Right renal pelvis (tissue), 4 donors: ENCODE measurements around the gene RAB9B. TPM values are rescaled to one million over a fixed set of nuclear protein-coding genes. Genes with fewer than 3 reads are reported as not detected.
"Not testable (repeated sequence)": the region's sequence is repeated elsewhere in the genome, so short reads cannot be mapped to it uniquely, and the experiment has no call there.

Experiments used
- DNase-seq, 4 donors: peaks; one replicate each; pipeline ENCODE4 v3.0.0-alpha.2; 2013; ENCODE audit warnings: low read depth in 4 of 4, low spot score in 3 of 4, missing footprints in 1 of 4
- polyA plus RNA-seq, 4 donors: library from polyadenylated mRNA; unstranded; fragments of 120-200 nt; gene quantifications; one replicate each; pipeline ENCODE4 v1.2.1, GENCODE V29; 2013; ENCODE audit not compliant: insufficient read length in 4 of 4

The RAB9B gene
- polyA plus RNA-seq, 4 donors: 2.4 to 3.2 (median 2.9) TPM

DNA sequence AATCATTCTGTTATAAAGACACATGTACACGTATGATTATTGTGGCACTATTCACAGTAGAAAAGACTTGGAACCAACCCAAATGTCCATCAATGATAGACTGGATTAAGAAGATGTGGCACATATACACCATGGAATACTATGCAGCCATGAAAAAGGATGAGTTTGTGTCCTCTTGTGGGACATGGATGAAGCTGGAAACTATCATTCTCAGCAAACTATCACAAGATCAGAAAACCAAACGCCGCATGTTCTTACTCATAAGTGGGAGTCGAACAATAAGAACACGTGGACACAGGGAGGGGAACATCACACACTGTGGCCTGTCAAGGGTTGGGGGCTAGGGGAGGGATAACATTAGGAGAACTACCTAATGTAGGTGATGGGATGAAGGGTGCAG, 15.0 kb downstream of the RAB9B start:
- not testable (repeated sequence) for DNase-seq

GRCh38 chrX:103811858-103812257, 20.2 kb downstream of the RAB9B start:
- DNase-seq: no peak

DNA sequence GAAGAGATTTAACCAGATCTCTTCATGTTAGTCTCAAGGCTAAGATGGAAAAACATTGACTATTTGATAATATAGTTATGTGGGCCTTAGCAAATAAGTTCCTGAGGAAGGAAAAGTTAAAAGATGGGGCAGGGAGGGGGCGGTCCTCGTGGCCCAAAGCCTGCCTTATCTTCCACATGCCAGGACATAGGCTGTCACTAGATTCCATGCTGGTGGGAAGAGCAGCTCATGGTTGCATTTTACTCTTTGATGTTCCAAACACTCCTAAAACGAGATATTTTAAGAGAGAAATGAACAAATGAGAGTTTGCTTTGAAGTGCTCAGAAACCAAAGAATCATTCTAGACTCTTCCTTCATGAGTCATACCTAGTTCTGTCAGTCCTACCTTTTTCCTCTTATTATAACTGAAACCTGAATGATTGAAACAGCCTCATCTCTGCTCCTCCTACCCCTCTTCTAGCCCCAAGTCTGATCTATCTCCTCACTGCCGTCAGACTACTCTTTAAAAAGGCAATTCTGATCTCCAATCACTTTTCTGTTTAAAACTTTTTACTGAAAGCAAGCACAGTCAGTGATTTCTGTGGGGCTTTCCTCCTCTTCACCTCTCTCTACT, 25.1 kb downstream of the RAB9B start:
- no peak for DNase-seq

- no peak for DNase-seq
Observed at GRCh38 chrX:103805860-103806259, 26.2 kb downstream of the RAB9B start.

- no peak for DNase-seq
Observed at GRCh38 chrX:103800318-103800717, 31.7 kb downstream of the RAB9B start.

- no peak for DNase-seq
Observed at GRCh38 chrX:103797691-103798090, 34.4 kb downstream of the RAB9B start.

DNA sequence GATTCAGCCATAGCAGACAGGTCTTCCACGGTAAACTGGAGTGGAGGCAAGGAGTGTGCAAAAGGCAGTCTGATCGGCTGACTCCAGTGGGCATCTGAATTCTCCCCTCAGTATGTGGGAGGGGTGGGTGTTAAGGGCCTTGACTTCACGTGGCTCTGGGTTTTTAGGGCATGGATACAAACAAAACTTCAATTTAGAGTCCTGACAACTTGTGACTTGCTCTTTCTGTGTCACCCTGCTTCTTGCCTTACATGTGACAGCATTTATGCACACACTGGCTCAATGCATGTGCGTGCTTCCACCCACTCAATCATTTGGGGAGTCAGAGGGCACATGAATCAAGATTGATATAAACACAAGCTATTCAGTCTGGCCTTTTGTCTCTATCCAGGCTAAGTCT, 37.9 kb downstream of the RAB9B start:
- DNase-seq: no peak

- no peak for DNase-seq
Observed at GRCh38 chrX:103793545-103793940, 38.5 kb downstream of the RAB9B start.

- DNase-seq: no peak
Observed at GRCh38 chrX:103792916-103793544, 39.0 kb downstream of the RAB9B start.

DNA sequence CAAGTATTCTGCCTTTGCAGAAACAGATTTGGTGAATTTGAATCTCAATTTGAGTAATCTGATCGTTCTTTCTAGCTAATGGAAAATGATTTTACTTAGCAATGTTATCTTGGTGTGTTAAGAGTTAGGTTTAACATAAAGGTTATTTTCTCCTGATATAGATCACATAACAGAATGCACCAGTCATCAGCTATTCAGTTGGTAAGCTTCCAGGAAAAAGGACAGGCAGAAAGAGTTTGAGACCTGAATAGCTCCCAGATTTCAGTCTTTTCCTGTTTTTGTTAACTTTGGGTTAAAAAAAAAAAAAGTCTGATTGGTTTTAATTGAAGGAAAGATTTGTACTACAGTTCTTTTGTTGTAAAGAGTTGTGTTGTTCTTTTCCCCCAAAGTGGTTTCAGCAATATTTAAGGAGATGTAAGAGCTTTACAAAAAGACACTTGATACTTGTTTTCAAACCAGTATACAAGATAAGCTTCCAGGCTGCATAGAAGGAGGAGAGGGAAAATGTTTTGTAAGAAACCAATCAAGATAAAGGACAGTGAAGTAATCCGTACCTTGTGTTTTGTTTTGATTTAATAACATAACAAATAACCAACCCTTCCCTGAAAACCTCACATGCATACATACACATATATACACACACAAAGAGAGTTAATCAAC, 40.1 kb downstream of the RAB9B start:
- no peak for DNase-seq

- no peak for DNase-seq
Observed at GRCh38 chrX:103791228-103791627, 40.8 kb downstream of the RAB9B start.

DNA sequence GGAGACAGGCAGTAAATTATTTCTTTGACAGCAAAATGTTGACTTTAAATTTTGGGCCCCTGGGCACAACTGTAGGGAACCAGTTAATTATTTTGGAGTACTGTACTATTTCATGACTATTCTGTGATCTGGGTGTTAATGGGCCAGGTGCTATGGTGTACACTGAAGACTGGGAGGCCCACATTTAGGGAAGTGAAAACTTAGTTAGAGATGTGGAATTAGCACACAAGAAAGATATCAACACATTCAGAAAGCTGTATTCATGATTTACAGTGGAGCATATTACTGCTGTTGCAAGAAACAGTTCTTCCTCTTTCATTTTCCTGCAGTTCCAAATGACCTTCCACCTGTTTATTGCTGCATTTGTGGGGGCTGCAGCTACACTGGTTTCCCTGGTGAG, 43.1 kb downstream of the RAB9B start:
- no peak for DNase-seq

GRCh38 chrX:103783971-103784370, 48.1 kb downstream of the RAB9B start:
- DNase-seq: no peak

DNA sequence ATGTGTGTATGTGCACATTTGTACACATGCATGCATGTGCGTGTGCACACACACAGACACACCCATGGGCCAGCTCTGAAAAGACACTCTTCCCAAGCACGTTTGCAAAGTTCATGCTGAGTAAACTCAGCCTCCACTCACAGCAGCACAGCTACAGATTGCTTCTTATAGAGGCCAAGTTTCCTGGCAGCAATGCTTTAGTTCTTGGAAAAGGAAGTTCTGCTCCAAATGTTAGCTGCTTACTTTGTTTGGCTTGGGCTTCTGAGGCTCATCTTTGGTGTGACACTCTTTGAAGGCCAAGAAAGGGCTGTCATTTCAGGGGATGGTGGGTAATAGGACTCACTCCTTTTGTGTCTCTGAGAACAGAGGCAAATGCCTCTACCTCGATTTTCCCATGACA, 48.9 kb downstream of the RAB9B start:
- DNase-seq: no peak

DNA sequence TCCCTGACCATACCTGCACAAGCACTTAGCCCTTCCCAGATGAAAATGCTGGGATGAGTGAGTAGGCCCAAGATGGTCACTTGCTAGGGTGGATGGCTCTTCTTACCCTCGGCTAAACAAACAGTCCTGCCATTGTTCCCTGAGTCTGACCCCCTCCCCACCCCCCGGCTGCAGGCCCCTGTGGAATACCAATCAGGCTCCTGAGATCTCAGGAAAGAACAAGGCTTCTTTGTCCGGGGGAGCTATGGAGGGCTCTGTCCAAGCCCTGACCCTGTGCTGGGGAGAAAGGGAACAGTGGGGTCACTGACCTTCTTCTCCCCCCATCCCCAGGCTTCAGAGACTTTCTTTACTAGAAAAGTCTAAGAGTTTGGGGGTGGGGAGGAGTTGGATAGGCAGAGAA, 49.4 kb downstream of the RAB9B start:
- no peak for DNase-seq

DNA sequence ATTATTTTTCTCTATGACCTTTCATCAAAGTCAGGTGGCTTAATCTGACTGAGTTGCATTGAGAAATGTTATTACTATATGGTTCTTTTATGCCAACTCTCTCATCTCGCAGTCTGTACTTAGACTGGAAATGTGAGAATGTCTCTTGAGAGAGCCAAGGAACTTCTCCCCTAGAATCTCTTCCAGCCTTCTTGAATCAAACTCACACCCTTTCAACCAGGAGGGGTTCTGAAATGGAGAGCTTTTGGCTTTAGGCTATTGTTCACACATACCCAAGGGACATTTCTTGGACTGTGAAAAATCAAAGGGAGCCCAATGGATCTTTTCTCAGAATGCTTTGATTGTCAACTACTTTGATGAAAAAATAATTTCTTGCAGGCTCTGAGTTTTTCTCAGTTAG, 50.4 kb downstream of the RAB9B start:
- DNase-seq: no peak

GRCh38 chrX:103781062-103781402, 51.0 kb downstream of the RAB9B start:
- no peak for DNase-seq

DNA sequence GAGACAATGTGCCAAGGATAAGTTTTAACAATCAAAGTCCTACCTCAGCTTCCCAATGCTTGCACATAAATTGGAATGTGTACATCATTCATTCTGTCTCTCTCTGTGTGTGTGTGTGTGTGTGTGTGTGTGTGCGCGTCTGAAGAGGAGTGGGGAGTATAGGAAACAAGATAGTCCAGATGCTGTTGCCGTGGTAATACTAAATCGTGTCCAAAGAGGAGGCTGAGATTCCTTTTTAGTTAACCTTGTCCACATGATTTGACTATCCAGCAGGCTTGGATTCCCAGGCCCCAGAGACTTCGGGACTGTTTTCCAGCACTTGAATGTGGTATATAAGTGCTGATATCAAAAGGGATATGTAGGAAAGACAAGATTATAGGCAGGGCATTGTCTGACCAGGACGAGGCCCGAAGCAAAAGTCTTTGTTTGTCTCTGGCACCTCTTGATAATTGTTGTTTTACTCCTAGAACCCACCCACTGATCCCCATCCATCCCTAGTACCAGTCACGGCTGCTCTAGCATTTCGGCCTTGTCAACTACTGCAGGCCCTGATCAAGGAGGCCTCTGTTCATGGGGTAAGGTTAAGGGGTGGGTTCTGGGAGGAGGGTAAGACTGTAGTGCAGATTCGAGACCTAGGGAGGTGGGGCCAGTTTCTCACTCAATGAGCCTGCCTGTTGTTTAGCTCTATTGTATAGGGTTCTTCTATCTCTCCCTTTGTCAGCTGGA, 51.6 kb downstream of the RAB9B start:
- no peak for DNase-seq

- DNase-seq: no peak
Observed at GRCh38 chrX:103779141-103779789, 52.8 kb downstream of the RAB9B start.

DNA sequence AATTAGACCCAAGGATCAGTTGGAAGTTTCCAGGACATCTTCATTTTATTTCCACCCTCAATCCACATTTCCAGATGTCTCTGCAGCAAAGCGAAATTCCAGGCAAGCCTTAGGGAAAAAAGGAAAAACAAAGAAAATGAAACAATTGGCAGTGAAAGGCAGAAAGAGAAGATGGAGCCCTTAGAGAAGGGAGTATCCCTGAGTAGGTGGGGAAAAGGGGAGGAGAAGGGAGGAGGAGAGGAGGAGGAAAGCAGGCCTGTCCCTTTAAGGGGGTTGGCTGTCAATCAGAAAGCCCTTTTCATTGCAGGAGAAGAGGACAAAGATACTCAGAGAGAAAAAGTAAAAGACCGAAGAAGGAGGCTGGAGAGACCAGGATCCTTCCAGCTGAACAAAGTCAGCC, 55.5 kb downstream of the RAB9B start, which contains the start of gene PLP1:
PLP1 (plus strand) TSS at position 295 of the 400 bp plus-strand sequence. CDS start 156 bp downstream, outside the sequence.
- DNase-seq: no peak

GRCh38 chrX:103774070-103774642, 57.9 kb downstream of the RAB9B start:
- DNase-seq: no peak
